GM19023 (cell line): ENCODE results near the gene MUL1.
A peak's percentile ranks its signal among the peaks of the same experiment; 100 is the strongest.
"Not testable (repeated sequence)": the region's sequence is repeated elsewhere in the genome, so short reads cannot be mapped to it uniquely, and the experiment has no call there.

ENCODE experiments used
- ATAC-seq: cut with Tn5 transposase; IDR thresholded peaks from one replicate; pipeline ENCODE4 v1.9.1; 2021; ENCODE audit warnings: mild to moderate bottlenecking, moderate library complexity; ENCODE audit not compliant: unreplicated experiment

MUL1 gene

GRCh38 chr1:20507564-20508410 lies at the start of gene MUL1:
Gene MUL1 (minus strand): TSS chr1:20508151. CDS start chr1:20508024, 127 bp downstream.
- peak; percentile 91 for ATAC-seq

- no peak for ATAC-seq
Measured at GRCh38 chr1:20555758-20556120, 47.8 kb upstream of the MUL1 start.

GRCh38 chr1:20555025-20555757 lies 47.2 kb upstream of the MUL1 start:
- ATAC-seq = no peak

GRCh38 chr1:20552728-20553445 lies 44.9 kb upstream of the MUL1 start:
- ATAC-seq = no peak

GRCh38 chr1:20551945-20552727 lies 44.2 kb upstream of the MUL1 start, which contains the start of gene FAM43B:
Gene FAM43B (plus strand): TSS chr1:20552573. CDS start chr1:20552974, 401 bp downstream.
- no peak for ATAC-seq

- ATAC-seq = no peak
Measured at GRCh38 chr1:20551161-20551560, 43.2 kb upstream of the MUL1 start.

GRCh38 chr1:20546637-20547036 lies 38.7 kb upstream of the MUL1 start:
- no peak for ATAC-seq

GRCh38 chr1:20540281-20540680 lies 32.3 kb upstream of the MUL1 start:
- ATAC-seq = no peak

GRCh38 chr1:20538760-20539551 lies 31.0 kb upstream of the MUL1 start:
- no peak for ATAC-seq

- no peak for ATAC-seq
Measured at GRCh38 chr1:20538227-20538626, 30.3 kb upstream of the MUL1 start.

GRCh38 chr1:20534659-20535417 lies 26.9 kb upstream of the MUL1 start:
- ATAC-seq = no peak

- ATAC-seq = no peak
Measured at GRCh38 chr1:20533635-20534034, 25.7 kb upstream of the MUL1 start.

GRCh38 chr1:20530901-20531300 lies 22.9 kb upstream of the MUL1 start:
- ATAC-seq = no peak

- ATAC-seq = no peak
Measured at GRCh38 chr1:20530306-20530705, 22.4 kb upstream of the MUL1 start.

GRCh38 chr1:20528221-20528620 lies 20.3 kb upstream of the MUL1 start:
- no peak for ATAC-seq

- ATAC-seq = no peak
Measured at GRCh38 chr1:20526267-20526666, 18.3 kb upstream of the MUL1 start.

GRCh38 chr1:20521960-20522861 lies 14.3 kb upstream of the MUL1 start:
- no peak for ATAC-seq

GRCh38 chr1:20519609-20520262 lies 11.8 kb upstream of the MUL1 start:
- not testable (repeated sequence) for ATAC-seq
